Iris pigment epithelial cell (primary cell): ENCODE results near the gene ADAD1.
"Not testable (repeated sequence)": the region's sequence is repeated elsewhere in the genome, so short reads cannot be mapped to it uniquely, and the experiment has no call there.

ENCODE experiments used
- DNase-seq: peaks from one replicate; pipeline ENCODE4 v3.0.0-alpha.2; 2011; ENCODE audit warnings: low read depth

ADAD1 gene

GRCh38 chr4:122378711-122379110 lies at the start of gene ADAD1:
TSS of gene ADAD1 (plus strand) at chr4:122379011. CDS start at chr4:122380070, 1,059 bp downstream.
- DNase-seq = no peak

GRCh38 chr4:122329876-122330565 lies 48.8 kb upstream of the ADAD1 start:
- peak; percentile 39 for DNase-seq

- DNase-seq = no peak
Observed at GRCh38 chr4:122331195-122331594, 47.6 kb upstream of the ADAD1 start.

GRCh38 chr4:122334828-122335227 lies 44.0 kb upstream of the ADAD1 start:
- no peak for DNase-seq

GRCh38 chr4:122341886-122342285 lies 36.9 kb upstream of the ADAD1 start:
- peak; percentile 93 for DNase-seq

GRCh38 chr4:122346036-122346435 lies 32.8 kb upstream of the ADAD1 start:
- peak; percentile 9 for DNase-seq

- DNase-seq = no peak
Observed at GRCh38 chr4:122346503-122346902, 32.3 kb upstream of the ADAD1 start.

GRCh38 chr4:122356317-122356808 lies 22.4 kb upstream of the ADAD1 start:
- no peak for DNase-seq

GRCh38 chr4:122360754-122361153 lies 18.1 kb upstream of the ADAD1 start:
- no peak for DNase-seq

GRCh38 chr4:122364700-122365404 lies 14.0 kb upstream of the ADAD1 start:
- DNase-seq = no peak

GRCh38 chr4:122368786-122369185 lies 10.0 kb upstream of the ADAD1 start:
- DNase-seq = not testable (repeated sequence)

- no peak for DNase-seq
Observed at GRCh38 chr4:122377352-122377751, 1.5 kb upstream of the ADAD1 start.

GRCh38 chr4:122379239-122379638 lies 428 bp downstream of the ADAD1 start:
- DNase-seq = no peak

- DNase-seq = no peak
Observed at GRCh38 chr4:122383341-122383740, 4.5 kb downstream of the ADAD1 start.

GRCh38 chr4:122384245-122384644 lies 5.4 kb downstream of the ADAD1 start:
- DNase-seq = no peak

- no peak for DNase-seq
Observed at GRCh38 chr4:122393276-122393675, 14.5 kb downstream of the ADAD1 start.

GRCh38 chr4:122403861-122404260 lies 25.1 kb downstream of the ADAD1 start:
- DNase-seq = no peak

- peak; percentile 12 for DNase-seq
Observed at GRCh38 chr4:122412547-122412946, 33.7 kb downstream of the ADAD1 start.

- no peak for DNase-seq
Observed at GRCh38 chr4:122423246-122423645, 44.4 kb downstream of the ADAD1 start.

GRCh38 chr4:122431351-122431750 lies 52.5 kb downstream of the ADAD1 start:
- no peak for DNase-seq

GRCh38 chr4:122434285-122434684 lies 55.5 kb downstream of the ADAD1 start:
- no peak for DNase-seq

- peak; percentile 25 for DNase-seq
Observed at GRCh38 chr4:122450847-122451246, 72.0 kb downstream of the ADAD1 start.

- DNase-seq = no peak
Observed at GRCh38 chr4:122453384-122453995, 74.7 kb downstream of the ADAD1 start.
